DMS153 (cell line): ENCODE measurements around the gene LOXL1.
"Not testable (repeated sequence)": the region's sequence is repeated elsewhere in the genome, so short reads cannot be mapped to it uniquely, and the experiment has no call there.

Experiments
- DNase-seq: peaks from one replicate; lab custom pipeline; 2025; lab: John Stamatoyannopoulos, UW

Gene LOXL1

DNA sequence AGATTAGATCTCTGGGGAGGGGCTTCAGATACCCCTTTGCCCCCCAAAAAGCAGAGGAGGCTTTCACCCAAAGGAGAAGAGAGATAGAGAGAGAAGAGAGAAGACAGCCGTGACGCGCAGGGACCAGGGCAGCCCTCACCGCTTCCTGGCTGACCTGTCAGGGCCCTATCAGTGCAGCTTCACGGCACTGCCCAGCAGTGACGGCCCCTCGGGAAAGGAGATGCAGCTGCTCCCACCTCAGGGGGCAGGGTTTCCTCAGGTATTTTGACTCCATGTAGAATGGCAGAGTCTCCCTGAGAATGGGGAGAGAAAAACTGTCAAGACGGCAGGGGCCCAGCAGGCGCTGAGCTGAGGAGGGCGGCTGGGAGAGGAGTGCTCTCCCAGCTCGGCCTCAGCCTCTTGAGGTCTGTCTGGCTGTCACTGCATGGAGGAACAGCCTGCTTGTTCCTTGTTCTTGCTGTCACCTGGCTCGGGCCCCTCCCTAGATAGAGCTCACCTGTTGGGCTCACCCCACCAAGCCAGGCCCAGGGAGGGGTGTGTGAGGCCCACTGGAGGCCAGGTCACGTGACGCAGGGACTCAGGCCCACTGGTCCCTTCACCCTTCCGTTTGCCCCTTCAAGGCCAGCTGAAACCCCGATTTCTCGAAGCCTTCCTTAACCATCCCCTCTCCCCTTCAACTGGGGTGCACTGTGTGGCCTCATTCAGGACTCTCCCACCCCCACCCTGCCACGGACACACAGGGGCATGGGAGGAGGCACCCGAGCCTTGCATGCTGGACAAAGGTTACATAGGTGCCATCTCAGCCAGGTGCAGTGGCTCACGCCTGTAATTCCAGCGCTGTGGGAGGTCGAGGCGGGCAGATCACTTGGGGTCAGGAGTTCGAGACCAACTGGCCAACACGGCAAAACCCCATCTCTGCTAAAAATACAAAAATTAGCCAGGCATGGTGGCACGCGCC, 28.2 kb downstream of the LOXL1 start:
- DNase-seq: no peak

DNA sequence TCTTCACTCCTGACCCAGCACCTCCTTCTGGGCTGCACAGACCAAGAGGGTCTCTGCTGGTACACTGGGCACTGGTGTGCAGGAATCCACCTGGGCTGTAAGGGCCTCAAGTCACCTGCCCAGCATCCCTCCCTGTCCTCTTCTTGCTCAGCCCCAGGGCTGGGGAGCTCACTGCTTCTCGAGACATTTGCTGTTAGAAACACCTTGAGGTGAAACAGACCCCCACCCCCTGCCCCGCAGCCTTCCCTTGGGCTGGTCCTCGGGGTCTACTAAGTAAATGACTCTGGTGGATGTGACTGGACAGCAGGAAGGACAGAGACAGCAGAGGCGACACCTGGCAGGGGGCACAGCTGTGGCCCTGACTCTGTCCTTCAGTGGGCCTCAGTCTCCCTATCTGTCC, 29.1 kb downstream of the LOXL1 start:
- no peak for DNase-seq

DNA sequence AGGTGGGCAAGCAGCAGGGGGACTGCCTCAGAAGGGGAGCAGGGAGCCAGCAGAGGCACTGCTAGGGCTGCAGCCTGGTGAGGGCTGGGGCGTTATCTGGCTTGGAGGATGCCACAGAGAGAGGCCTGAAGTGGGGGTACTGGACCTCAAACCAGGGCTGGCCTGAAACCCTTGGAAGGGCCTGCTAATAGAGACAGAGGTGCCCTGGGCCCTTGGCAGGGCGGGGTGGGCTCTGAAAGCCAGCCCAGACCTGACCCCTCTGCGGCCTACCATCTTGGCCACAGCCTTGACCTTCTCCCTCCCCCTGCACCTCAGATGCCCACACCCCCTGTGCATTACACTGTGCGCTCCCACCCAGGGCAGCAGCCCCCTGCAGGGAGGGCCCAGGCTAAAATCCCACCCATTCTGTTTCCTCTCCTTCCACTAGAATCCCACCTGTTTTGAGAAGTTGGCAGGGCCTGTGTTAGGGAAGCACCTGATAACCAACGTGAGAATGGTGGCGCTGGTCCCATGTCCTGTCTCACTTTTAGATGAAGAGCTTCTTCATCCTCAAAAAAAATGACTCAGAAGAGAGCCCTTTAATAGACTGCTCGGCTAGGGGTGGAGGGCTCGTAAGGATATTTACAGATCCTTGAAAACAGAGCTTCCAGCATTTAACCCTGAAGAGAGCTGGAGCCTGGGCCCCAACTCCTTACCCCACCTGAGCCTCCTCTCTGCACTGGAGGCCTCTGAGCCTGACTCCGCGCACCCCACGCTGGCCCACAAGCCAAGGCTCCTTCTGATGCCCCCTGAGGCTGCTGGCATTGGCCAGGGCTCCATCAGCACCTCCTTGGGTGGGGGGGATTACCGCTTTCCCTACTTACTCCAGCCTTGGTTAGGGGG, 29.8 kb downstream of the LOXL1 start:
- no peak for DNase-seq

DNA sequence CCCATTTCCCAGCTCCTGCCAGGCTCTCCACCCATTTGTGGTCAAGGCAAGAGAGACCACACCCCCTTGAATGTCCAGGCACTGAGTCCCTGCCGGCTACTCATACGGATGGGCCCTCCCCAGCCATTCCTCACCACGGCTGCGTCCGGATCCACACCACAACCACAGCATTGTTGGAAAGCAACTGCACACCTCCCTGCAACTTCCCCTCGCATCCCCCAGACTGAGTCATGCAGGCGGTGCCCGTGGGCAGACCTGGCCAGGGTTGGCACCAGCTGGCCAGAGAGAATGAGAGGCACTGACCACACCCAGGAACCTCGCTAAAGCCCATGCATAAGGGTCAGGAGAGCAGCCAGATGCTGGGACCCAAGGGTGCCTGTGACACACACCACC, 30.5 kb downstream of the LOXL1 start:
- DNase-seq: no peak

DNA sequence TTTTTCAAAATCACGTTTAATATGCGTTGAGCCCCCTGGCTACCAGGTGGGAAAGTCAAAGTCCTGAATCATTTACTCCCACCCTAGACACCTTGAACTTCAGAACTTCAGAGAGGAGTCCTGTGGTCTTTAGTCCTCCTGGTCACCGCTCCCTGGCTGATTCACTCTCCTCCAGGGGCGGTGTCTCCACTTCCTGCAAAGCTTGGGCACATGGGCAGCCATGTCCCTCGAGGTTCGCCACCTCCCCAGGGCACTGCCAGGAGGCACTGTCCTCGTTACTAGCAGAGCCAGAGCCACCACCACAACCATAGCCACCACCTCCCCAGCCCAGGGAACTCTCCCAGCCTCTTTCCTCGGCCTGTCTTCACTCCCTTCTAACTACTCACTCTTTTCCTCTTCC, 31.0 kb downstream of the LOXL1 start:
- no peak for DNase-seq

DNA sequence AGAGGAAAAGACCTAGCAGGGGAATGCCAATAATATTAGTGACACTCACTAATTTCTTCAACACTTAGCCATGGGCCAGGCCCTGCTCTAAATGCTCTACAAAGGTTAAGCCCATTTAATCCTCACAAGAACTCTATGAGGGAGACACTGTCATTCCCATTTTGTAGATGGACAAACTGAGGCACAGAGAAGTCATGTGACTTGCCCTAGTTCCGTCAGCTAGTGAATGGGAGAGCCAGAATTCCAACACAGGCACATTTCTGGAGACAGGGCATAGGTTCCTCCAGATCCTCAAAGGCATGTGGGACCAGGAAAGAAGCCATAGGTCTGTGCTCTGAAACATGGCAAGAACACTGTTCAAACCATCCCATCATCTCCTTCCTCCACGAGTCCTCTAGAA, 31.5 kb downstream of the LOXL1 start:
- no peak for DNase-seq

DNA sequence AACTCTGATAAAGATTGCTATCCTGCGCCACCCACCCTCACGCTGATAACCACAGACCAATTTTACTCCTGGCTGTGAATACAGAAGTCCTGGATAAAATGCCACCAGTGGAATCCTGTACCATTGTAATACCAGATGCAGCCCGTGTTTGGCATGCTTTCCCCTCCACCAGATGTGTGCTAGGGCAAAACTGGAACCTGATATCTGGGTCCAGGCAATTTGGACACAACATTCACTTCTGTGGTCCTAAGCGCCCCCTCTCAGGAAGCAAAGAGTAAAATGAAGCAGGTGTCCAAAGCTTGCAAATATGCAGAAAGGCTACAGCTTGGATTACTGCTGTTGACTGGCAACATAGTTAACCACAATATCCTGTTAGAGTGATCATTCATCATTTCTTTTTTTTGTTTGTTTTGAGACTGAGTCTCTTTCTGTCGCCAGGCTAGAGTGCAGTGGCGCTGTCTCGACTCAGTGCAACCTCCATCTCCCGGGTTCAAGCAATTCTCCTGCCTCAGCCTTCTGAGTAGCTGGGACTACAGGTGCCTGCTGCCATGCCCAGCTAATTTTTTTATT, 32.8 kb downstream of the LOXL1 start:
- DNase-seq: peak; percentile 31

DNA sequence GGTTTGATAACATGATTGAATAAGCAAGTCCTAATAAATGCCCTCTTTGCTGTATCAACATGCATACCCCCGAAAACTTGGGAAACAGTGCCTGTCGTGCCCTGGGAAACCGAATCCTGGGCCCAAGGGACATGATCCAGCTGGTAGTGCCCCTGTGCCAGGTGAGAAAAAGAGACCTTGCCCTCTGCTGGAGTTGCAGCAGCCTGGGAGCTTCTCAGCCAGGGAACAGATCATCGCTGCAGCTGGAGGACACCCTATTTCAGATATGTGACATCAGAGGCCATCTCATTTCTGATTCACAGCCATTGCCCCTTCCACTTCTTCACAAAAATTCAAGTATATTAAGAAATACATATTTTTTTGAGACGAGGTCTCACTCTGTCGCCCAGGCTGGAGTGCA, 33.5 kb downstream of the LOXL1 start:
- no peak for DNase-seq

DNA sequence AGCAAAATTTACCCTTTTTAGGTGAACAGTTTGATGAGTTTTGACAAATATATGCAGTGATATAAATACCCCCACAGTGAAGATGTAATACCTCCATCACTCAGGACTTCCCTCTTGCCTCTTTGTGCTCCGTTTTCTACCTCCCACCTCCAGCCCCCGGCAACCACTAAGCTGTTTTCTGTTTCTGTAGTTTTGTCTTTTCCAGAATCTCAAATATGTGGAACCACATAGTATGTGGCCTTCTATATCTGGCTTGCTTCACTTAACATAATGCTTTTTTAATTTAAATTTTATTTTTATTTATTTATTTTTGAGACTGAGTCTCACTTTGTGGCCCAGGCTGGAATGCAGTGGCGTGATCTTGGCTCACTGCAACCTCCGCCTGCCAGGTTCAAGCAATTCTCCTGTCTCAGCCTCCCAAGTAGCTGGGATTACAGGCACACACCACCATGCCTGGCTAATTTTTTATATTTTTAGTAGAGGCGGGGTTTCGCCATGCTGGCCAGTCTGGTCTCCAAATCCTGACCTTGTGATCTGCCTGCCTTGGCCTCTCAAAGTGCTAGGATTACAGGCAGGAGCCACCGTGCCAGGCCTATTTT, 34.3 kb downstream of the LOXL1 start:
- DNase-seq: not testable (repeated sequence)

DNA sequence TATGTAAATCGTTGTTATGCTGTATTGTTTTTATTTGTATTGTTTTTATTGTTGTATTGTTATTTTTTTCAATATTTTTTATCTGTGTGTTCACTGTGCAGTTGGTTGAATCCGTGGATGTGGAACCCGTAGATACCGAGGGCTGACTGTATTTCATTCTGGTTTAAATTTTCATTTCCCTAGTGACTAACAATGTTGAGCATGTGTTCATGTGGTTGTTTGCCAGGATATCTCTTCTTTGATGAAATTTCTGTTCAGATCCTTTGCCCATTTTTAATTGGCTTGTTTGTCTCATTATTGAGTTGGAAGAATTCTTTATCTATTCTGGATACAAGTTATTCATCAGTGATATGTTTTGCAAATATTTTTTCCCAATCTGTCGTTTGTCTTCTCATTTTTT, 36.2 kb downstream of the LOXL1 start:
- no peak for DNase-seq

DNA sequence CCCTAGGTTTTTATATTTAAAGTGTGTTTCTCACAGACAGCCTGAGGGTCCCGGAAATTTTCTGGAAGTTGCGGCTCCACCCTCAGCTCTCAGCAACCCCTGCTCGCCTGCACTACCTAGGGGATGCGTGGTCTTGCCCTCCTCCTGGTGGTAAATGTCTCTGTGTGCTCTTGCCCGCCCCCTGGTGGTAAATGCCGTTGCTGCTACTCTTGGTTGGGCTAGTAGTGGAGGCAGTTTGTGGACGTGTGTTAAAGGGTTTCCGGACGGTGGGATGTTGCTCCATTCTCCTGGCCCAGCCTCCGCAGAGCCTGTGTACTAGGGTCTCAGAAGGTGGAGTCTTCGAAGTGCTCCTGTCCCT, 38.5 kb downstream of the LOXL1 start:
- no peak for DNase-seq

DNA sequence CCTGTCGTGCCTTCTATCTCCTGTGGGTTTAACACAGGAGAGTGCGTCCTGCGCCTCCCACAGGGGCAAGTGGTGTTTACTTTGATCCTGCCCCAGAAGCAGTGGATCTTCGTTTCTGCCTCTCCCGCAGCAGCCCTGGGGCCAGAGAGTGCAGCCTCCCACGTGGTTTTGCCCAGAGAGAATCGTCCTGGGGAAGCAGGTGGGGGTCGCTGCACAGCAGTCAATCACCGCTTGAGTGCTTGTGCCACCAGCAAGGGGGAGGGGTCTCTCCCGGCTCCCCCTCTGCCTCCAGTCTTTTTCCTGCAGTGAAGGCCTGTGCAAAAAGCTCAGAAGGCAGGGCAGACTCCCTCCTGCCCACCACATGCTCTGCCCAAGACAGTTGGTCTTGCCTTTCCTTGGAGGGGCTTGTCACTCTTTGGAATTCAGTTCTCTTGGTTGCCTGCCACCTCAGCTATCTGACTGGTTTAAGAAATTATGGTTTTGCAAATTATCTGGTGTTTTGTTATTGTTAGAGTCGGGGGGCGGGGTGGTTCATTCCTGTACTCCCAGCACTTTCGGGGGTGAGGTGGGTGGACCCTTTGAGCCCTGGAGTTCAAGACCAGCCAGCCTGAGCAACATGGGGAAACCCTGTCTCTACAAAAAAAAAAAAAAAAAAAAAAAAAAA, 39.0 kb downstream of the LOXL1 start:
- DNase-seq: no peak

DNA sequence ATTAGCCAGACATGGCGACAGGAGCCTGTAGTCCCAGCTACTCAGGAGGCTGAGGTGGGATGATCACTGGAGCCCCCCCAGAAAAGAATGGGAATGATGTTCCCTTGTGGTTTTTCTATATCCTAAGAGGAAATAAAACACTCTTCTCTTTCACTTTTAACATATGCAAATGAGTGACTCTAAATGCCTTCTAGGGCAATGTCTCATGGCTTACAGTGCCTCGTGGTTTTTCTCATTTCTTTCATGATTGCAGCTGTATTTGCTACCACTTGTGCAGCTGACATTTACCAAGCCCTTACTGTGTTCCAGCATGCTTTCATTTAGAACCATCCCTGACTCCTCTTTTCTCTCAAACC, 39.5 kb downstream of the LOXL1 start:
- no peak for DNase-seq

DNA sequence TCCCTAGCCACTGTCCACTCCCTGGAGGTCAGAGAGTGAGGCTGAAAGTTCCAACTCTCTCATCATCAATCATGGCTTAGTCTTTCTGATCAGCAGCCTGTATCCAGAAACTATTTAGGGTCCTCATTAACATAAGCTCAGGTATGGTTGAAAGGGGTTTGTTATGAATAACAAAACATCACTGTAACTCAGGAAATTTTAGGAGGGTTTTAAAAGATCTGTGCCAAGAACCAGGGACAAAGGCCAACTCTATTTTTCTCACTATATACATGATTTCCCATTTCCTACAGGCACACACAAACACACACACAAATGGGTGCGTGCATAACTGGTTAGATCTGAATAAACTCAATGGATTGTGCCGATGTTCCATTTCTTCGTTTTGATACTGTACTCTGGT, 42.2 kb downstream of the LOXL1 start:
- DNase-seq: no peak

DNA sequence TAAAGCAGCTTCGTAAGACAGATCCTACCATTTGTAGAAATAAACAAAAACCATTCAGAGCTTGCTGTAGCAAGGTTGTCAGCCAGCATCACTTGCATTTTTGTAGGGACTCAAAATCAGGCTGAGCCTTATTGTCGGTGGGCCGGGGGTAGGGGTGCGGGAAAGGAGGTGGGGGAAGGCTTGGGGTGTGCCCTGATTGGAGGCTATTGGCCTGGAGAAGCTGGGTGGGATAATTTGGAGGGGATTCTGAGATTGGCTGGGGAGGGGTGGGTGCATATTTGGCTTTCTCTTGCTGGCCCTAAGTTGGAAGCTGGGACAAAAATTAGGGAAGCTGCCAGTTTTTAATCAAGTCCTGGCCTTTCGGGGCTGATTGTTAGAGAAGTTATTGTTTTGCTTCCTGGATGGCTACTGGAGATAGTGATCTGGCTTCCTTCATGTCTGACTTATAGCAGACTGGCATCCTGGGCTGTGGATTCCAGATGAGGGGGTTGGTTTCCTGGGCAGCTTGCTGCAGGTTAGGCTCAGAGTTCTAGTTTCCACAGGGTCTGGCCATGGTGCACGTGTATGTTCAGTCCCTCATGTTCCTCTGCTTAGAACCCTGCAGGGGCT, 43.0 kb downstream of the LOXL1 start:
- no peak for DNase-seq

DNA sequence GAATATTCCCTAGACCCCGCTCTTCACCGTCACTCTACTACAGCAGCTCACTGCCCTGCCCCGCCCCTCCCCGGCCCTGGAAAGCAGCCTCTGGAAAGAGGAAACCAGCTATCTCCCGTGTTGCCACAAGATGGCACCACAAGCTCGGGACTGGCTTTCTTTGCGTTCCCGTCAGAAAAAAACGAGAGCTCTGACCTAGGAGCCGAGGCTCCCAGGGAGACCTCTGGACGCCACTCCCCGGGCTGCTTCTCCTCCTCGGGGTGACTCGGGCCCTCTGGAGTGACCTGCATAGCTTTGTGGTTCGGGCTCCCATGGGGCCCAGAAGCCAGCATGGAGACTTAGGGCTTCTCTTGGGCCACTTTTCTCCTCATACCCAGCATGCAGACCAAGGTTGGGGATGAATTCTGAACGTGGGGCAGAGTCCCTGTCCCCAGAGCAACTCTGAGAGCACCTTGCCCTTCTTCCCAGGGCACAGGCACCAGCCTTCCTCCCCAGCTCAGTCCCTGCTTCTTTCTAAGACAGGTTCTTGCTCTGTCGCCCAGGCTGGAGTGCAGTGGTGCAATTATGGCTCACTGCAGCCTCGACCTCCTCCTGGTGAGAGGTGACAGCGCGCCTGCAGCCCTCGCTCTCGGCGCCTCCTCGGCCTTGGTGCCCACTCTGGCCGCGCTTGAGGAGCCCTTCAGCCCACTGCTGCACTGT, 46.9 kb downstream of the LOXL1 start:
- DNase-seq: peak; percentile 52

DNA sequence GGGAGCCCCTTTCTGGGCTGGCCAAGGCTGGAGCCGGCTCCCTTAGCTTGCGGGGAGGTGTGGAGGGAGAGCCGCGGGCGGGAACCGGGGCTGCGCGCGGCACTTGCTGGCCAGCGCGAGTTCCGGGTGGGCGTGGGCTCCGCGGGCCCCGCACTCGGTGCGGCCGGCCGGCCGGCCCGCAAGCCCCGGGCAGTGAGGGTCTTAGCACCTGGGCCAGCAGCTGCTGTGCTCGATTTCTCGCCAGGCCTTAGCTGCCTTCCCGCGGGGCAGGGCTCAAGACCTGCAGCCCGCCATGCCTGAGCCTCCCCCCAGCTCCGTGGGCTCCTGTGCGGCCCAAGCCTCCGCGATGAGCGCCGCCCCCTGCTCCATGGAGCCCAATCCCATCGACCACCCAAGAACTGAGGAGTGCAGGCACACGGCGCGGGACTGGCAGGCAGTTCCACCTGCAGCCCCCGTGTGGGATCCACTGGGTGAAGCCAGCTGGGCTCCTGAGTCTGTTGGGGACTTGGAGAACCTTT, 47.5 kb downstream of the LOXL1 start:
- DNase-seq: not testable (repeated sequence)

DNA sequence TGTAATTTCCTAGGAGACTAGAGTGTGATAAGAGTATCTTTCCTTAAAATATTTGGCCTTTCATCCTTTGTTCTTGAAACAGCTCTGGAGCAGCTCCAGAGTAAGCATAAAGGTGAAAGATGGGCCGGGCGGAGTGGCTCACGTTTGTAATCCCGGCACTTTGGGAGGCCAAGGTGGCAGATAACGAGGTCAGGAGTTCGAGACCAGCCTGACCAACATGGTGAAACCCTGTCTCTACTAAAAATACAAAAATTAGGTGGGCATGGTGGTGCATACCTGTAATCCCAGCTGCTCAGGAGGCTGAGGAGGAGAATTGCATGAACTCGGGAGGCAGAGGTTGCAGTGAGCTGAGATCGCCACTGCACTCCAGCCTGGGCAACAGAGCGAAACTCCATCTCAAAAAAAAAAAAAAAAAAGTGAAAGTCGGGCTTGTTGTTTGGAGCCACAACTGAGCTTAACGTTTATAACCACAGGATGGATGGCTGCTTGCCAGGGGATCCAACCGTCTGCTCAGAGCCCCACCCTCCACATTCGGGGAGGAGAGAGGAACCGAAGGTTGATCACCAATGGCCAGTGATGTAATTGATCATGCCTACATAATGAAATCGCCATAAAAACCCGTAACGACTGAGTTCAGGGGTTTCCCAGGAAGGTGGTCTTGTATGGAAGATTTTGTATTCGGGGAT, 49.3 kb downstream of the LOXL1 start:
- DNase-seq: not testable (repeated sequence)

DNA sequence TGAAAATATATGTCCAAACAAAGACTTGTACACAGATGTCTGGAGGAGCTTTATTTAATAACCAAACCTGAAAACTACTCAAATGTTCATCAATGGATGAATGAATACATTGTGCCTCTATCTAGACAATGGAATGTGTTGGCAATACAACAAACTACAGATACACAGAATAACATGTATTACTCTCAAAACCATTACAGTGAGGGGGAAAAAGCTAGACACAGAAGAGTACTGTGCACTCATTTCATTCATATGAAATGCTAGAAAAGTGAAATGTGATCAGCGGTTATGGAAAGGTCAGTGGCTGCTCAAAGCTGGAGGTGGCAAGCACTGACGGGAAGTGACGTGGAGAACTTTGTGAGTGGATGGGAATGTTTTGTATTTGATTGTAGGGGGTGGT, 52.6 kb downstream of the LOXL1 start:
- no peak for DNase-seq

DNA sequence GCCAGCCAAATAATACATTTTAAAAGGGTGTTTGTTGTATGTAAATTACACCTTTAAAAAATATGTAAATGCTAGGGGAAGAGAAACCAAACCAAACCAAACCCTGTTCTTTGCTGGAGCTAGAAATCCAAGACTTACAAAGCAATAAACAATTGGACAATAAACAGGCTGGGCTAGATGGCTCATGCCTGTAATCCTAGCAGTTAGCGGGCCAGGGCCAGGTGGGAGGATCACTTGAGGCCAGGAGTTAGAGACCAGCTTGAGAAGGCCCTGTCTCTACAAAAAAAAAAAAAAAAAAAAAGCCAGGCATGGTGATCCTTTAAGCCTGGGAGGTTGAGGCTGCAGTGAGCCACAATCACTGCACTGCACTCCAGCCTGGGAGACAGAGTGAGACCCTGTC, 53.4 kb downstream of the LOXL1 start:
- DNase-seq: no peak
